Mammary epithelial cell (primary cell): ENCODE data around the gene RHBDL3.

Source experiments
- CTCF ChIP-seq, 2 donors: IDR thresholded peaks in 1 of 2; conservative IDR thresholded peaks in 1 of 2; 2 replicates each; pipeline ENCODE4 v1.5.1; 2011 to 2012; ENCODE audit warnings: inconsistent platforms in 2 of 2, low read length in 2 of 2, mild to moderate bottlenecking in 2 of 2, control low read depth in 1 of 2, low read depth in 1 of 2; ENCODE audit not compliant: insufficient read depth in 1 of 2; ENCODE audit errors: extremely low read depth in 1 of 2
- EZH2 ChIP-seq: IDR thresholded peaks from 2 replicates; pipeline ENCODE4 v1.6.1; 2012; ENCODE audit warnings: low read length, inconsistent platforms, borderline replicate concordance

GRCh38 chr17:32222621-32223020 lies 43.0 kb upstream of the RHBDL3 start:
- TF ChIP-seq CTCF (conservative IDR thresholded peaks at IDR 0.05 in 1 of 2, IDR thresholded peaks at IDR 0.05 in 1 of 2; ENCODE audit: extremely low read depth in 1 of 2, insufficient read depth in 1 of 2, low read depth in 1 of 2, low read length in 2 of 2) (peak in 1 of 2 donors; percentile 33), EZH2 (no peak)
